Hematopoietic multipotent progenitor cell treated with erythropoietin and hydrocortisone succinate and interleukin-3 and kit ligand, for 15 days (in vitro differentiated cells): ENCODE data around the gene FAM240A.

Experiments
- DNase-seq: peaks from one replicate; pipeline ENCODE4 v3.0.0-alpha.2; 2015; ENCODE audit warnings: low spot score

FAM240A gene

DNA sequence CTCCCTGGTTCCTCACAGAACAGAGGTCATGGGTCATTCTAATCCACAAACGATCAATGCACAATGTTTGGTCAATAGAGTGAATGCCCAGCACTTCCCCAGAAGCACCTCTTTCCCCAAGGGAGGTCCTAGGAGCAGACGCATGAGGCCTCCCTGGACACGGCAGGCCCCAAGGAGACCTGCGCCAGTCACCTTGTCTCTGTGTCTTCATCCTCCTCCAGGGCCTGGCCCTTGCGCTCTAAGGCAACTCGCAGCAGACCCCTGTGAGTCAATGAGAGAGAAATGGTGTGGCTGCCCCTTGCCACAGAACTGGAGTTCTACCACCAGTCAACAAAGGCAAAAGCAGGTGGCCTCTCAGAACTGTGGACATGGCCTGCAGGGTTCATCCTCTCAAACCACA, 63.1 kb downstream of the FAM240A start:
- DNase-seq, result no peak
